ENCODE results near the gene ADAMTS20.

GRCh38 chr12:43361031-43361710, 190.8 kb downstream of the ADAMTS20 start:
- TF ChIP-seq POLR2A (IDR thresholded peaks at IDR 0.05) (no peak), CTCF (IDR thresholded peaks at IDR 0.05) (no peak)
